Activated CD8-positive, alpha-beta memory T cell treated with anti-CD3 and anti-CD28 coated beads for 4 hours (primary cell): ENCODE measurements around the gene SMYD1.

Experiments used
- DNase-seq, 2 donors: peaks; one replicate each; pipeline ENCODE4 v3.0.0-alpha.2; 2020; ENCODE audit warnings: low read depth in 2 of 2

SMYD1 gene

DNA sequence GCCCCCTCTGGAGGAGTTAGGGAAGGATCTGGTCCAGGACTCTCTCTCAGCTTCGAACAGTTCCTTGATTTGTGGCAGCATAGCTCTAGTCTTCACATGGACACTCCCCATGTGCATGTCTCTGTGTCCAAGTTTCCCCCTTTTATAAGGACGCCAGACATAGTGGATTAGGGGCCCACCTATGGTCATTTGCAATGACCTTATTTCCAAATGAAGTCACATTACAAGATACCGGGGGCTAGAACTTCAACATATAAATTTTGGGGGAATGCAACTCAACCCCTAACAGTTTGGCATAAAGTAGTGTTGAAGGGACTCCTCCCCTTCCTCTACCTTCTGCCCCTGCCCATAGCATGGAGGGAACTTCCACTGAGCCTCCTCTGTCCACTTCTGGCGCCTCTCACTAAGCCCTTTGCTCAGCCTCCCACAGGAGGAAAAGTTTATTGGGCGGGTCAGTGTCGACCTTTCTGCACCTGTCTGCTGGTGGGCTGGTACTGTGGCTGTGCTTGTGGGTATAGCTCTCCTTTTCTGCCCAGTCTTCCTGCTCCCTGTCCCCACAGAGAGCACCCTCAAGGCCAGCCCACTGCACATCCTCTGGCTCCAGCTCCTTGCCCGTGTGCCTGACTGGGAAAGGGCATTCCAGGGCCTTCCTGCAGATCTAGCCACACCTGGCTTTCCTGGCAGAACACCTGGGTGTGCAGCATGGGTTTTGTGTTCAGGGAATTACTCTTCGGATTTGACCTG, 54.7 kb downstream of the SMYD1 start:
- no peak for DNase-seq

DNA sequence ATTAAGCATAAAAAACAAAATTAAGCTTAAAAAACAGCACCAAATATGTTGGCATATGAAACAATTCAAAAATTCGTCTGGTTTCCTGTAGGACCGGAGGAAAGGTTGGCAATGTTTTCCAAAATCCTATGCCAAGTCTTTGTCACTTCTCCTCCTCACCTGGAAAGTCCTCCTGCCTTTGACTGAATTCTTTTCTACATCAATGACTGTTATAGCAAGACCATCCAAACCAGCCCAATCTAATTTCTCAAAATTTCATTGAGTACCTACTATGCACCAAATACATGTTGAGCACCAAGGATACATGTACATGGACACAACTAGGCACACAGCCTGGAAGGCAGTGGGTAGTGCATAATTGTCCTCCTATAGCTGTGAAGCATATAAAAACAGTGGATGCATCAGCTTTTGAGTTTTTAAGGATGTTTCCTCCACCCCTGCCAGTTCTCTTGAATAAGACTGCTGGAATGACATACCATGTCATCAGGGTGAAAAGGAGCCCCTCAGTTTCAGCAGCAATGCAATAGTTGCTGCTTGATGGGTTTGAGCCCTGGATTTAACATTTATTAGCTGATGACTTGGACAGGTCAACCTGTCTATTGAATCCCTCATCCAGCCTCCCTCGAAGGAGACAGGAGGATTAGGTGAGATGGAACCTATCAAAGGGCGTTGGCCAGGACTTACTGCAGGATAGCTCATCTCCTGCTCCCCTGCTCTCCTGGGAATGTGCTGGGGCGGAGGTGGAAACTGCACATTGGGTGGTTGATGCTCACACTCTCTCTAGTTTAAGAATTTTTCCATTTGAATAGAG, 55.7 kb downstream of the SMYD1 start:
- DNase-seq = no peak

DNA sequence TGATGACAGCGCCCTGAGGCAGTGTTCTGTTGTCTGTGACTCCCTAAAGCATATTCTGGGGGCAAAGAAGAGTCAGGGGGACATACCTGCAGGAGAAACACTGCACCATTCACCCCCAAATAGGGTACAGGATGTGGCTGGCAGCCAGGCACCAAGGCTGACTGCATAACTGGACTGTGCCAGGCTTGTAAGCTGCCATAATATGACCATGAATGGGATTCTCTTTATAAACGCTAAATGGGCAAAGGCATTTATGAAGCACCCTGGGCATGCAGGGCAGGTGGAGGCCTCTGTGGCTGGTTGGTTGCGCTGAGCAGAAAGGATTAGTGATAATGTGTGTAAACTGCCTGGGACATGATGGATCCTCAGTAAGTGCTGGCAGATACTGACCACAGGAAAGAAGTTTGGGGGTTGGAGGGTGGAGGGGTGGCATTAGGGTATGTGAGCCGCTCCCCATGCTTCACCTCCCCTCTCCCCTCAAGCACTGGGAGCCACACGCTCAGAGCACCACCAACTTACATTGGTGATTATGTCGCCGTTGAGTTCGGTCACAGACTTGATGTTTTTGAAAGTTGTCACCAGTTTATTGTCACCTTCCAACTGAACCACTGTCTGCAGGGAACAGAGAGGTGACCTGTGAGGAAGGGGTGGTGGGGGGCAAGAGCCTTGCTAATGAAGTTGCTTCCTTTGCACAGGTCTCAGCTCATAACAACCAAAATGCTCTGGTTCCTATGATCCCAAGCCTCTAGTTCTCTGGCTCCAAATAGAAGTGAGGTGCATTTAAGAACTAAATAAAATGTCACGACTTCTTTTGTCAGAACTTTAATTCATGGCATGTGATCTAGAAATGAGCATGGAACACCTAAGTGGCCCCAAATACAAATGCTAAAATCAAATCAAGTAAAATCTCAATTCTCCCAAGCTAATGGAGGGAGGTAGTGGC, 56.6 kb downstream of the SMYD1 start:
- DNase-seq = no peak

DNA sequence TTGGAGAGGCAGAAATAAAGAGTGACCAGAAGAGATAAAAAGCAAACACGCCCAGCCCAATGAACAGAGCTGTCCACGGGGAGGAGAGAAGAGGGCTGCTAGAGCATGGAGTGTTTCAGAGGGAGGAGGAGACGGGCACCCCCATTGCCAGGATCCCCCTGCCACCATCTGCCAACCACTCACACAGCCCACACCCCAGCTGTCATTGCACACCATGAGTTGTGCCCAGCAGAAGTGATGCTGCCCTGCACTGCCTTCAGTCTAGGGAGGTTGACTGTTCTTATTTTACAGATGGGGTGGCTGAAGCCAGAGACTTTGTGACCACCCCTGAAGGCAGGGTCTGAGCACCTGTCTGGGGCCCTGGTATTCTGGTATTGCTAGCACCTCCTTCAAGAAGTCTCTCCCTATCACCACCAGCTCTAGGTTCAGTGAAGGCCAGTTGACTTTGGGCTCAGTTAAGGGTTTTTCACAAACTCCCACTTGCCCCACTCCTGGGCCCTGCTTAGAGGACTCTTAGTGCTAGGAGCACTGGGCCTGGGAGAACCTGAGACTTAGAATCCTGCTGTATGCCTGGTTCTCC, 57.8 kb downstream of the SMYD1 start:
- no peak for DNase-seq

DNA sequence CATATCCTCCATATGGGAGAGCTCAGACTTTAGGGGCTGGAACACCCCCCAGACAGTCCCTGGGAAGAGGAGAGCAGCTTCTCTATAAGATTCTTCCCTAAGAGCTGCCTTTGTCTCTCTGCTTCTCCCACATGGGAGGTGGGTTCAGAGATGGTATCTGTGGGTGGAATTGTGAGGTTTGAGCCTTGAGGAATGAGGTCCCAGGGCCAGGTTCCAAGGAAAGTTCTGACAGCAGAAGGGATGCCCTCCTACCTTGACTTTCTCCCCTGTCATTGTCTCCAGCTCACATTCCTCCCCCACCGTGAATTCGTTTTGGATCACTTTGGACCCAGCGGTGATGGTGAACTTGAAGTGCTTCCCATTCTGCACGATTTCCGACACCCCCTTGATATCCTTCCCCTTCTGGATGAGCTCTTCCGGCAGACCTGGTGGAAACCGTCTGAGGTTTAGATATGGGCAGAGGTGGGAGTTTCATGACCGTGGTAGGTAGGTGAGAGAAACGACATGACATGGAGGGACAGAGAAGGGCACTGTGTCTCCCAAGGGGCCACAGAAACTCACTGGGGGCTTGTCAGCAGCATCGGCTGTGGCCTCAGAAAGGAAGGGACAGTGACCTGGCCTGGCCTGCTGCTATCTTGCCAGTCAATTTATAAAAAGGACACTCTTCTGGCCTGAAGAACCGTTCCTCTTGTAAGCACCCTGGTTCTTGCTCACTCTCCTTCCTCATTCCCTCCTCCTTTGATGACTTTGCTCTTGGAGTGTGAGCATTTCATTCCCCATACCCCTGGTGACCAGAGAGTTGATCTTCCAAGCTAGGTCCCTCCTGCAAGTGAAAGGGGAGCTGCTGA, 58.5 kb downstream of the SMYD1 start:
- no peak for DNase-seq

DNA sequence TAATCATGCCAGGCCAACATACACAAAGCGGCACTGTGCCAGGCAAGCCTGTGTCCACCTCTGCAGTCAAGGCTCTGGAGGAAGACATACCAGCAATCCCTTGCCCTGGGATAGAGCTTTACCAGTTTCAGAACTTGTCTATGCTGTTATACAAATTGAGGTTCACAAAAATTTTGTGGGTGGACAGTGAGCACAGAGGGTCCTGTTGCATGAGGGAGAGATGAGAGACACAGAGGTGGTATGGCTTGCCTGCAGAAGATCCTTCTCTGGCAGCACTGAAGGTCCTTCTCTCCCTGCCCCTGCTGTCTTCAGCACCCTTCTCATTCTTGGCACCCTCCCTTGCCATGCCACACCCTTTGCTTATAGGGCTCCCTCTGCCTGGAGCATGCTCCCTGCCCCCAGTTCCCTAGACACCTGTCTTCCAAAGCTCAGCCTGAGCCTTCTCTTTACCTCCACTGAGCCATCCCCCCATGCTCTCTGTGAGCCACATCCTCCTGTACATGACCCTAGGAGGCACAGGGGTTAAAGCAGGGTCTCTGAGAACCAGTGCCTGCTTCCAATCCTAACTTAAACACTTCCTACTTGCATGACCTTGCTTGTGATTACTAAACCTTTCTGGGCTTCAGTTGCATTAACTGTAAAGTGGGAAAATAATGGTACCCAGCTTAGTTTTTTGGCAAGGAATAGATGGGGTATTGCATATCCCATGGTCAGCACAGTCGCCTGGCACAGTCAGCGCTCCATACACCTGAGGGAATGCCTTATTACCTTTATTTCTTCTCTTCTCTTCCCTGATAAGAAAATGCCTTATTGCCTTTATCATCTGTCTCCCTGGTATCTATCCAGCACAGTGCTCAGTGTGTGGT, 59.4 kb downstream of the SMYD1 start:
- DNase-seq = no peak

DNA sequence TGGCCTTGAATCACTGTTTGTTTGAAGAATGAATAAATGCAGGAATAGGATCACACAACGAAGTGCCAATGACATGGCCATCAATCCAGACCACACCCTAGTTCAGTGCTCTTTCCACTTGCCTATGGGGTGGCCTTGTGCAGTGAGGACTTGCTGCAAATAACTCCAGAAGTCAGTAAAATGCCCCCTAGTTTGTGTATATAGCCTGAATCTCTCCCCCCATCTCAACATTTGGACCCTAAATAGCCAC, 59.9 kb downstream of the SMYD1 start:
- no peak for DNase-seq

DNA sequence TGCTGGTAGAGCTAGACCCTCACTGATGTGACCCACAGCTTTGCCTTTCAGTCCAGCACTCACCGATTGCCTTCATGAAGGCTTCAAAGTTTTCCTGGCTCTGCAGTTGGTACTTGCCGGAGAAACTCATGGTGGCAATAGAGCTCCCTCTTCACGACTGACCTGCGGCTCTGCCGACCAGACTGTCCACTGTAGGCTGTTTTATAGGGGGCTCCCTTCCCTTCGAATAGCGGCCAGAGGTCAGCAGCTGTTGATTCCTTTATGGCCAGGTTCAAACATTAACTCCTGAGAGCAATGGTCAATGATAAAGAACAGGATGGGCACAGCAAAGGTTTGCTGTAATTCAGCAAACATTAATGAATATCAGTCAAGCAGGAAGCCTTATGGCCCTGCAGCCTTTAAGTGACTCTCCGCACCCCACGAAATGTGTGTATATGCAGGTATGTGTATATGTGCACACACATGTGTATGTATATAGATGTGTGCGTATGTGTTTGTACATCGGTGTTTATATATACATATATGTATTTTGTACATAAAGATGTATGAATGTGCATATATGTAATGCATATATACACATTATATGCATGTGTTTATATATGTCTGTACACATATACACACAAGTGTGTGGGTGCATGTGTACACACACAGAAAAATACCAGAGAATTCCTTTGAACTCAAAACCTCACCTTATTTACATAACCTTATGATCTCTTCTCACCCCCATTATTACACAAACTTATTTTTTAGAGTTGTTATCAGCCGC, 60.4 kb downstream of the SMYD1 start, which contains the start of gene FABP1:
FABP1 (minus strand) TSS at position 175 of the 766 bp plus-strand sequence; CDS start at position 130, 45 bp downstream.
- DNase-seq = no peak

DNA sequence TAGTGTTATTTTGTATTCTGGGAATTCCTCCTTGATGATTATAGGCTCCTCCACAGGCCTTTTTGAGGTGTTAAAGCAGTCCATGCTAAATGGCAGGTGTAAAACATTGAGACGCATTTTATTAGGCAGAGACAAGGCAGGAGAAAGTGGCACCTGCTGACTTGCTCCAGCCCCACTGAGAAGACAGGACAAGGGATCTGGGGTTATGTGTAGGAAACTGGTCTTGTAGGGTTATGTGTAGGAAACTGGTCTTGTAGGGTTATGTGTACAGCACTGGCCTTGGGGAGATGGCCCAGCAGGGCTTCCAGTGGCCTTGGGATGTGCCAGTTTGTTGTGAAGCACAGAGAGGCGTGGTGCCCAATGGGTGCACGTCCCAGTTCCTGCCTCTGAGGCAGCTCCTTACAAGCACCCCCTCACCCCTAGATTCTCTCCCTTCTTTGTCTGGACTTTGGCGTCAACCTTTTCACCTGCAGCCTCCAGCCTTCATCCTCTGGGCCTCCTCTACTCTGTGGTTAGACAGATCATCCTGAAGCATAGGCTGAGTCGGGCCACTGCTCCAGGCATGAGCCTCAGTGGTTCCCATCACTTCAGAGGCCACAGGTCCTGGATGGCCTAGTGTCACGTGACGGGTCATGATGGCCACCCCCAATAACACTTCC, 61.2 kb downstream of the SMYD1 start:
- DNase-seq = no peak

DNA sequence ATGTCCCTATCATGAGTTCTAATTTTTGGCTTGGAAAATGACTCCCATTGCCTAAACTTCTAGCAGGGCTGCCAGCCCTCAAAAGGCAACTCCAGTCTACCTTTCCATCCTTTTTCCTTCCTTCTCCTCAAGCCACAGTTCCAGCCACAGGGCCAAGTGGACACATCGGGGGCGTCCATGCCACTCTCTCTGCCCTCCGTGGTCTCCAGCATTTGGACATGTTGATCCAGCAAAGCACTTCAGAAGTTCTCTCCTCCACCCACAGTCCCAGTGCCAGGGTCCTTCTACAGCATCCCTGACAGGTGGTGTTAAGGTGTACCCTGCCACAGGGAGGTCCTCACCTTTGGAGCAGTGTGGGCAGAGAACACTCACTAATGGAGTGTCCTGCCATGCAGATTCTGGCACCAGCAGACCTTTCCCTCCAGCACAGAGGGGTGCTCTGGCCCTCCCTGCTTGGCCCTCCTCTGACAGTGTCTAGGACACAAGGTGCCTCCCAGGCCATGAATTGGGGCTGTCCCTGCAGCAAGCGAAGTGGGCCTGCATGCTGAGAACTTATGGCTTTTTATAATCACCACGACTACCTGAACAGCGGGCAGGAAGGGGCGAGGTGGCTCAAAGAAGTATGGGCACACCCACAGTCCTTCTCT, 61.8 kb downstream of the SMYD1 start:
- no peak for DNase-seq

DNA sequence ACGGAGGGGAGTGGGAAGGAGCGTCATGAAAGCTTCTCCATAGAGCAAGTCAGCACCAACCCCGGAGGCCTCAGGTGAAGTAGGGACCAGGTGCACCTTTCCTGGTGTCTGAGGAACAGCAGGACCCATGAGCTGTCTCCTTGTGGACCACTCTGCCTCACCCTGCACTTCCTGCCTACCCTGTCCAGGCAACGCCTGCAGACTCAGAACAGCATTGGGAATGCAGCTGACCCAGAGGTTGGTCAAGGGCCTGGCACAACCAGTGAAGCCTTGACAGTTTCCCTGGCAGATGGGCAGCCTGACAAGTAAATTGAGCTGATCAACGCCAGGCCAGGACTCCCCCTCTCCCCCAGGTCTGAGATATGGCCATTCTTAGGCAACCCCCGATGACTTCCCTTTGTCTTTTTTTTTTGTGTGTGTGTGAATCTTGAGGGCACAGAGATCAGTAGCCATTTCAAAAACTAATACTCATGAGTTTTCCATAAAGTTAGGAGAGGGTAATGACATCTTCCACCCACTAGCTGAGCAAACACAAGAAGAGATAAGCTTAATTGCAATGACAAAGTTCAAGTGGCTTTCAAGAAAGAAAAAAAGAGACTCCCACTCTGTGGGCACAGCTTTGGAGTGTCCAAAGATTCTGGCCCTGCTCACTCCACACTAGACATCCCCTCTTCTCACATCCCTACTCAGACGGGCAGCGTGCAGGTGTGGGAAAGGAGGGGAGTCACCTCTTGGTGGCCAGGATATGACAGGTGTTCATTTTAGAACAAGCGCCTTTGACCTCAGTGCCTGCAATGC, 63.8 kb downstream of the SMYD1 start:
- no peak for DNase-seq

DNA sequence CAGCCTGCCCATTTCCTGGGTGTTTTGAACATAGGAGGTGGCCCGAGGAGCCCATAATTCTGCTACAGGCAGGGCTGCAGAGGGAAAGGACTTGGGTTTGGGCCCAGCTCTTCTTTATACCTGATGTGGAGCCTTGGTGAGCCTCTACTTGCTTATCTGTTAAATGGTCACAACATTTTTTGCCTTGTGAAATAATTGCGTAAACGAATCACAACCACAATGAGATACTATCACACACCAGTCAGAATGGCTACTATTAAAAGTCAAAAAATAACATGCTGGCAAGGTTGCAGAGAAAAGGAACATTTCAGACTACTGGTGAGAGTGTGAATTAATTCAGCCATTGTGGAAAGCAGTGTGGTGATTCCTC, 64.4 kb downstream of the SMYD1 start:
- DNase-seq = no peak

DNA sequence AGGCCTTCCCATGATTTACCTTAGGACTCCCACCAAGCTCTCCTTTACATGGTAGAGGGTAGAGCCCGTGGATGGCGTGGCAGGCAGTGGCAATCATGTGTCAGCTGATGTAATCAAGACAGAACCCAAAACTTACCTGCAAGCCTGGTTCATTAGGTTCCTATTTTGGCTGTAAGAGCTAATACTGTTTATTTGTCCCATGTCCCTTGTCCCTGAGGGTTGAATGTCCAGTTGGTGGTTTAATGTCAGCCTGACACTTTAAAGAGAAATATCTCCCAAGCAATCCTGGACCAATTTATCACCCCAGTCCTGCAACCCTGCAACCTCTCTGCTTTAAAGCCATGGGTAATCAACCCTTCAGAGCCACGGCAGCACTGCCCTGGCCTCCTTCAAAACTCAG, 66.2 kb downstream of the SMYD1 start:
- DNase-seq = no peak

DNA sequence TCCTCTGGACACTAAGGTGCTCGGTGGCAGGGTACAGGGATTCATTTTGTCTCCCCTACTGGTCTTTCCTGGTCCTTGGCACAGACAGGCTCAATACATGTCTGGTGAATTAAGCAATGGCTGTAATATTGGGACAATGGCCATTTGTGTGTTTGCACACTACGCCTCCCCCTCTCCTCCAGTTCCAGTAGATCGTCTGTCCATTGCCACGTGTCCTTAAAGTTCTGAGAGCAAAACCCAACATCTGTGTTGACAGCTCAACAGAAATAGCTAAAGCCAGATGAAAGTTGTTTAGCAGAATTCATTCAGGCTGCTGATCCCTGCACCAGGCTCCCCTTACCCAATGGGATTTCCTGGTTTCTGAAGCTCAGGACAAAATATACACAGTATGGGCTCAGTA, 69.2 kb downstream of the SMYD1 start:
- no peak for DNase-seq

DNA sequence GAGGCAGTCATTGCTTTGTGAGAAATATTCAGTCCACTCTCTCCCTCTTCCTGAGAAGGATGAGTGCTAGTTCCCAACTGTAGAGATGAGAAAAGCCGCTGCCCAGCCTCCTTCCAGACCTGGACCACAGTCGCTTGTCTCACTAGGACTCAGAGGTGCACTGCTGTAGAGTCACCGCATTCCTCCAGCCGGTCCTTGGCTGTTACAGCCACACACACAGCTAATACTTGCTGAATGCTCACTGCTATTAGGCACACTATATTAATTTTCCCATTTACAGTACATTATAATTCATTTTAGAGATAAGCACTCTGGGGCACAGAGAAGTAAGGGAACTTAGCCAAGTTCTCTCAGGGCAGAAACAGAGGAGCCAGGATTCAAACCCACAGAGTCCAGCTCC, 70.2 kb downstream of the SMYD1 start:
- no peak for DNase-seq

DNA sequence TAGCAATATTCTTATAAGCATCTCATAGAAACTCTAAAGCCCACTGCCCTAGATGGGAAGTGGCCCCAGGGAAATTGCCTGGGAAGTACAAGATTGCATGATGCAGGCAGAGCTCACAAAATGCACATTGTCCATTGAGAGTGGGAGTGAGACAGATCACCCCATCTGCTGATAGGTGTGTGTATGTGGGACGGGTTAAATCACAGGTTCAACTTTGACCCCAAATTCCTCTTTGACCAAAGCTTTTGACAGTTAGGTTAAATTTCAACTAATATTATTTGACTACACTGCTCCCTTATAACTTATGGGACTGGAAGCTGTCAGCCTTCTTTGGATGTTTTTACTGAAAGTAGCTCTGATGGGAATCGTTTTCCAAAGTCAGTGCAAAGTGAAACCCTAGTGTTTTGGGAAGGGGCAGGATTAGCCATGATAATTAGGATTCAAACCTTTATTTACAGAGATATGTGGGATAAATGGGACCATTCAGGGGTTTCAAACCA, 71.6 kb downstream of the SMYD1 start:
- no peak for DNase-seq

DNA sequence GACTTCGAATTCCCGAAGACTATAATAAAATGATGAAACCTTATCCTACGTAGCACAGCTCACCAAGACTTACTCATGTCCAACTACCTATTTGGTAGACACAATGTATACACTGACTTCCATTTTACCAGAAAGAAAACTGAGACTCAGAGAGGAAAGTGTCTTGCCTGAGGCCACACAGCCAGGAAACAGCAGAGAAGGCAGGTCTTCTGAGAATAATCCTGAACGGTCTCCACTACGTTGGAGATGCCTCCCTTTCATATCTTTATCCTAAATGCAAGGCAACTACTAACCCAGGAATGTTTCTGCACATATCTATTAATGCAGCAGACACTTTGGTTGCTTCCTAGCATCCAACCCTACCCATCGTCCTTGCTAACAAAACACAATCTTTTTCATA, 72.2 kb downstream of the SMYD1 start:
- no peak for DNase-seq
